Right ventricle myocardium superior (tissue), 1 donor: Measurements from ENCODE around the gene ZNF695. TPM values are rescaled to one million over a fixed set of nuclear protein-coding genes. Genes with fewer than 3 reads are reported as not detected.
"Not testable (repeated sequence)": the region's sequence is repeated elsewhere in the genome, so short reads cannot be mapped to it uniquely, and the experiment has no call there.

Experiments used
- ATAC-seq: fragments of 200-7000 bp; cut with Tn5 transposase; one replicate; pipeline ENCODE4 v1.9.1; 2020; ENCODE audit warnings: mild to moderate bottlenecking; ENCODE audit not compliant: poor library complexity
- DNase-seq: peaks from one replicate; pipeline ENCODE4 v3.0.0-alpha.2; 2020
- intact Hi-C: fragments of 100-400 bp; cut with DNase I; formaldehyde crosslinking; loops from one replicate; pipeline ENCODE4 v1.11.2; 2022
- long read RNA-seq: library from polyadenylated mRNA; unstranded; transcript quantifications from one replicate; pipeline ENCODE4 v2.0.0, GENCODE V29; 2021
- total RNA-seq: library from RNA; stranded (reverse); fragmentation: NEBNext Ultra II Directional; extraction: Animal tissue kit (Norgen Biotek cat#: 25700); gene quantifications from one replicate; pipeline ENCODE4 v1.2.1, GENCODE V29; 2021
- donor health status: DM: no; HTN: yes; CAD: no; lungs with severe emphysema.

Gene ZNF695
- total RNA-seq: not detected
- long read RNA-seq: 0 reads

GRCh38 chr1:247007511-247008405 is at the start of gene ZNF695:
Gene ZNF695, minus strand, starts transcription at chr1:247008057. Its CDS starts 149 bp downstream, at chr1:247007908.
- intact Hi-C loops: no loop called here
- DNase-seq (peak; percentile 90), ATAC-seq (peak; percentile 100)

GRCh38 chr1:247056071-247056470 is 48.2 kb upstream of the ZNF695 start:
- intact Hi-C loops: no loop called here
- ATAC-seq (no peak), DNase-seq (no peak)

GRCh38 chr1:247054992-247055415 is 47.1 kb upstream of the ZNF695 start:
- DNase-seq (no peak), ATAC-seq (no peak)
- intact Hi-C loops: no loop called here

GRCh38 chr1:247047702-247048101 is 39.8 kb upstream of the ZNF695 start:
- DNase-seq (no peak), ATAC-seq (no peak)
- intact Hi-C loops: no loop called here

GRCh38 chr1:247047260-247047659 is 39.4 kb upstream of the ZNF695 start:
- intact Hi-C loops: no loop called here
- no peak for DNase-seq
- no peak for ATAC-seq

GRCh38 chr1:247043406-247043805 is 35.5 kb upstream of the ZNF695 start:
- no peak for DNase-seq
- ATAC-seq: no peak
- intact Hi-C loops: no loop called here

- intact Hi-C loops: no loop called here
- no peak for ATAC-seq
- DNase-seq: no peak
Measured at GRCh38 chr1:247037511-247038320, 29.9 kb upstream of the ZNF695 start.

GRCh38 chr1:247032306-247032705 is 24.4 kb upstream of the ZNF695 start:
- DNase-seq, ATAC-seq, intact Hi-C loops: not testable (repeated sequence)

GRCh38 chr1:247024658-247025057 is 16.8 kb upstream of the ZNF695 start:
- DNase-seq, intact Hi-C loops, ATAC-seq: not testable (repeated sequence)

- intact Hi-C loops: no loop called here
- ATAC-seq (no peak), DNase-seq (no peak)
Measured at GRCh38 chr1:247013391-247013790, 5.5 kb upstream of the ZNF695 start.

GRCh38 chr1:247008406-247008799 is 546 bp upstream of the ZNF695 start:
- ATAC-seq (no peak), DNase-seq (no peak)
- intact Hi-C loops: no loop called here

- ATAC-seq, intact Hi-C loops: not testable (repeated sequence)
Measured at GRCh38 chr1:247004081-247004480, 3.8 kb downstream of the ZNF695 start.

GRCh38 chr1:246989901-246990300 is 18.0 kb downstream of the ZNF695 start:
- intact Hi-C loops: no loop called here
- no peak for ATAC-seq
- DNase-seq: no peak

More at GRCh38 chr1:247004081-247004480, 3.8 kb downstream of the ZNF695 start:
- not testable (repeated sequence) for DNase-seq

- ATAC-seq (no peak), DNase-seq (no peak)
- intact Hi-C loops: no loop called here
Measured at GRCh38 chr1:246988316-246988715, 19.5 kb downstream of the ZNF695 start.

- ATAC-seq: no peak
- DNase-seq: no peak
- intact Hi-C loops: no loop called here
Measured at GRCh38 chr1:246987083-246987690, 20.7 kb downstream of the ZNF695 start.

- no peak for DNase-seq
- intact Hi-C loops: no loop called here
- no peak for ATAC-seq
Measured at GRCh38 chr1:246978785-246979184, 29.1 kb downstream of the ZNF695 start.

GRCh38 chr1:246978281-246978680 is 29.6 kb downstream of the ZNF695 start:
- DNase-seq (no peak), ATAC-seq (no peak)
- intact Hi-C loops: no loop called here

GRCh38 chr1:246971969-246972368 is 35.9 kb downstream of the ZNF695 start:
- no peak for DNase-seq

More at GRCh38 chr1:246971969-246972368, 35.9 kb downstream of the ZNF695 start:
- intact Hi-C loops: loop anchor here (5.0 kb wide), 1 partner anchor 65 kb away; no protein-coding TSS in a partner anchor
- ATAC-seq: no peak
